Measurements from ENCODE around the gene PGBD5.
A peak's percentile ranks its signal among the peaks of the same experiment; 100 is the strongest.

Gene PGBD5

GRCh38 chr1:230429067-230429735 is 3.1 kb upstream of the PGBD5 start:
- Histone ChIP-seq H3K4me1 (ENCODE audit: low read length) (peaks cover 36% of the 10 kb centered on the region), H3K4me2 (ENCODE audit: low read length) (peak overlapping the region; percentile 47), H3K36me3 (replicated peaks; ENCODE audit: low read depth, low read length) (no peaks in the 10 kb centered on the region), H3K27me3 (ENCODE audit: low read depth, low read length) (no peaks in the 10 kb centered on the region), H3K27ac (ENCODE audit: low read length) (no peak overlapping the region), H3K9me3 (ENCODE audit: insufficient read depth, low read length) (peaks cover 4% of the 10 kb centered on the region; the same call in 1 of the 2 replicates), H3K79me2 (ENCODE audit: low read length) (no peaks in the 10 kb centered on the region), H4K20me1 (ENCODE audit: insufficient read depth, low read length) (no peaks in the 10 kb centered on the region), H3K9ac (ENCODE audit: low read length) (no peak overlapping the region), H3K4me3 (ENCODE audit: low read length) (no peak overlapping the region), H2AFZ (ENCODE audit: low read depth, low read length) (no peak overlapping the region)
- TF ChIP-seq EZH2phosphoT487 (IDR thresholded peaks at IDR 0.05; ENCODE audit: low read depth) (no peak), CTCF (IDR thresholded peaks at IDR 0.05; ENCODE audit: low read depth, low read length) (no peak)

- H3K9ac ChIP-seq (ENCODE audit: low read length), result no peak overlapping the region
- no peaks in the 10 kb centered on the region for H3K79me2 ChIP-seq (ENCODE audit: low read length)
- no peak overlapping the region for H2AFZ ChIP-seq (ENCODE audit: low read depth, low read length)
- peaks cover 4% of the 10 kb centered on the region; the same call in 1 of the 2 replicates for H3K9me3 ChIP-seq (ENCODE audit: insufficient read depth, low read length)
- H3K36me3 ChIP-seq (replicated peaks; ENCODE audit: low read depth, low read length), result no peaks in the 10 kb centered on the region
- H3K4me3 ChIP-seq (ENCODE audit: low read length), result no peak overlapping the region
- no peak overlapping the region for H3K27ac ChIP-seq (ENCODE audit: low read length)
- TF ChIP-seq EZH2phosphoT487 (IDR thresholded peaks at IDR 0.05; ENCODE audit: low read depth), result no peak
- TF ChIP-seq CTCF (IDR thresholded peaks at IDR 0.05; ENCODE audit: low read depth, low read length), result no peak
- peaks cover 36% of the 10 kb centered on the region for H3K4me1 ChIP-seq (ENCODE audit: low read length)
- no peaks in the 10 kb centered on the region for H4K20me1 ChIP-seq (ENCODE audit: insufficient read depth, low read length)
- peaks cover 8% of the 10 kb centered on the region; the same call in 1 of the 2 replicates for H3K27me3 ChIP-seq (ENCODE audit: low read depth, low read length)
- no peak overlapping the region for H3K4me2 ChIP-seq (ENCODE audit: low read length)
Measured at GRCh38 chr1:230427981-230428380, 1.8 kb upstream of the PGBD5 start.

GRCh38 chr1:230427094-230427876 is 1.2 kb upstream of the PGBD5 start:
- Histone ChIP-seq H3K27ac (ENCODE audit: low read length) (no peak overlapping the region), H4K20me1 (ENCODE audit: insufficient read depth, low read length) (no peaks in the 10 kb centered on the region), H3K4me1 (ENCODE audit: low read length) (peaks cover 40% of the 10 kb centered on the region), H3K4me2 (ENCODE audit: low read length) (no peak overlapping the region), H3K9me3 (ENCODE audit: insufficient read depth, low read length) (peaks cover 4% of the 10 kb centered on the region; the same call in 1 of the 2 replicates), H3K27me3 (ENCODE audit: low read depth, low read length) (peaks cover 14% of the 10 kb centered on the region; the same call in 1 of the 2 replicates), H3K36me3 (replicated peaks; ENCODE audit: low read depth, low read length) (no peaks in the 10 kb centered on the region), H3K79me2 (ENCODE audit: low read length) (no peaks in the 10 kb centered on the region), H3K9ac (ENCODE audit: low read length) (no peak overlapping the region), H2AFZ (ENCODE audit: low read depth, low read length) (no peak overlapping the region), H3K4me3 (ENCODE audit: low read length) (no peak overlapping the region)
- TF ChIP-seq CTCF (IDR thresholded peaks at IDR 0.05; ENCODE audit: low read depth, low read length), result no peak
- TF ChIP-seq EZH2phosphoT487 (IDR thresholded peaks at IDR 0.05; ENCODE audit: low read depth), result no peak
